SK-N-MC (cell line): ENCODE data around the gene CLIC4.

Source experiments
- EZH2 ChIP-seq: fragments of 200-600 bp; sonication (generic); IDR thresholded peaks from one replicate; pipeline ENCODE4 v1.6.1; 2017; ENCODE audit warnings: antibody characterized with exemption
- FOXP2 ChIP-seq: optimal IDR thresholded peaks from 2 replicates; pipeline ENCODE3; 2011; ENCODE audit warnings: mild to moderate bottlenecking, moderate library complexity; ENCODE audit not compliant: insufficient read depth; ENCODE audit errors: extremely low read length, control extremely low read depth
- POLR2AphosphoS5 ChIP-seq: IDR thresholded peaks from 2 replicates; pipeline ENCODE4 v1.6.1; 2012; ENCODE audit warnings: mild to moderate bottlenecking, low read depth, low read length, borderline replicate concordance

DNA sequence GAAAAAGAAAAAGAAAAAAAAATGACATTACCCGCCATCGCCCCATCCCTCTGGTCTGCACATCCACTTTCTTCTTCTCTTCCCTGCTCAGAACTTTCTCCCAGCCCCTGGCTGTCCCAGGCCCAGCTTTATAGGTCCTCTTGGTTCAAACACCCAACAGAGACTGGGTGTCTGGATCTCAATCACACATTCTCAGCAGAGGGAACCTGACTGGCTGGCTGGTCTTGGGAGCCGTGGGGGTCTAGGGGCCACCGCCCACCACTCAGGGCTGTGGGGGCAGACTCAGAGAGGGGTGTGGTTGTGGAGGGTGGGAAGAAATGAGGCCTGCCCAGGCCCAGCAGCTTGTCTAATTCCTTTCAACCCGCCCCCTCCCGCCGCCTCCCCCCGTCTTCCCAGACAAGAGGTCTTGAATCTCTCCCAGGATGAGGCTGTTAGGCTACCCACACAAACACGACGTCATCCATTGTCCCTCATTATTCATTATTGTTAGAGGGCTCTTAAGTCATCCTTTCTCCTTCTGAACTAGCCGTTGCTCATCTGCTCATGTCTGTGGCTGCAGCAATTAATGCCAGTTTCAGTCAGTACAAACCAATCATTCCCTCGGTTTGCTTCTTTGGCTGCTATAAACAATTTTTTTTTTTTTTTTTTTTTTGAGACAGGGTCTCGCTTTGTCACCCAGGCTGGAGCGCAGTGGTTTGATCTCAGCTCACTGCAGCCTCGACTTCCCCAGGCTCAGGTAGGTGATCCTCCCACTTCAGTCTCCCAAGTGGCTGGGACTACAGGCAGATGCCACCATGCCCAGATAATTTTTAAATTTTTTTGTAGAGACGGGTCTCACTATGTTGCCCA is 40.6 kb upstream of the CLIC4 start:
- TF ChIP-seq EZH2 (no peak), POLR2AphosphoS5 (no peak), FOXP2 (no peak)
